Glomerular visceral epithelial cell (primary cell): ENCODE results near the gene ZFAND2B.

ENCODE experiments used
- DNase-seq: peaks from one replicate; pipeline ENCODE4 v3.0.0-alpha.2; 2016; ENCODE audit errors: extremely low spot score

Gene ZFAND2B

GRCh38 chr2:219204425-219205164, 2.0 kb upstream of the ZFAND2B start:
- no peak for DNase-seq

DNA sequence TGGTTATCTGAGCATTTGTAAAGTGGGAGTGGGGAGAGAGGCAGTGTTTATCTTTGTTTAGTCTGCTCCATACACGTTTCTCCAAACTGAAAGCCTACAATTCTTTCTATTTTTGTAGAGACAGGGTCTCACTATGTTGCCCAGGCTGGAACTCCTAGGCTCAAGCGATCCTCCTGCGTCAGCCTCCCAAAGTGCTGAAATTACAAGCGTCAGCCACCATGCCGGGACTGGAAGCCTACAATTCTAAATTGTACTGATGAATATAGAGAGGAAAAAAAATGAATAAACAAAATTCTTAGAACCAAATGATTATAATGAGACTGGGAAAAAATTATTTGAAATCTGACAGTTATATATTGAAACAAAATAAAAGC, 1.4 kb upstream of the ZFAND2B start:
- no peak for DNase-seq

DNA sequence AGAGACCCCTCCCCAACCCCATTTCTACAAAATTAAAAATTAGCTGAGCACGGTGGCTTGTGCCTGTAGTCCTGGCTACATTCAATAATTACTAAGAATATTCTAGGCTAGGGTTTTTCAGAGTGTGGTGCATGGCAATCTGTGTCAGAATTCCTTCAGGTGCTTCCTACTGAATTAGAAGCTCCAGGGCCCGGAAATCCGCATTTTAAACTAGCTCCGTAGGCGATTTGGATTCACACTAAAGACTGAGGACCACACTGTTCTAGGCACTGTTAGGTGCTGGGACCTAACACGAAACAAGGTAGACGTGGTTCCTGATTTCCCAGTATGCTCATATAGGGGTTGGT, 628 bp upstream of the ZFAND2B start:
- DNase-seq, result no peak

GRCh38 chr2:219207134-219207883, 727 bp downstream of the ZFAND2B start:
- no peak for DNase-seq

GRCh38 chr2:219207884-219208740, 1.5 kb downstream of the ZFAND2B start:
- DNase-seq, result peak; percentile 23

- DNase-seq, result no peak
These were observed 2.9 kb downstream of the ZFAND2B start for GRCh38 chr2:219209236-219210195.

DNA sequence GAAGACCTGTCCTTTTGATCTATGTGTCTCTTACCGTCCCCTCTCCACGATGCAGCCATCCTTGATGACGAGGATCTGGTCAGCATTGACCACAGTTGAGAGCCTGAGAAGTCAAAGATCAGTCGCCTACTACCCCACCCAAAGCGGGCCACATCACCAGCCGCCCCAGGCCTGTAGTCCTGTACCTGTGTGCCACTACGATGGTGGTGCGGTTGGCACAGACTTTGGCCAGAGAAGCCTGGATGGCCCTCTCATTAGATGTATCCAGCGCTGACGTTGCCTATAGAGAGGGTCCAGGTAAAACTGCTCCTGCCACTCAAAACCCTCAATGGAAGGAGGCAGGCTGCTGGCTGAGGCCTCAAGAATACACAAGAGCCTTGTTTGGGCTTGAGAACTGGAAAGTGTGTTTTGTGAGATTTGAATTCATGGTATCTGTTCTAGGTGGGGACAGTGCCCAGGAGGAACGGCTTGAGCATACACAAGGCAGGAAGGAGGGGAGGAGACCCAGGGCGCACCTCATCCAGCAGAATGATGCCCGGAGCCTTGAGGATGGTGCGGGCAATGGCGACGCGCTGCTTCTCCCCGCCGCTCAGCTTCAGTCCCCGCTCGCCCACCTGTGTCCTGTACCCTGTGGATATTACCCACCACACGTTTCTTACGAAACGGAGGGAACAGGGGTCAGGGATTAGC, 3.8 kb downstream of the ZFAND2B start:
- no peak for DNase-seq

GRCh38 chr2:219210886-219211362, 4.3 kb downstream of the ZFAND2B start:
- DNase-seq, result no peak

DNA sequence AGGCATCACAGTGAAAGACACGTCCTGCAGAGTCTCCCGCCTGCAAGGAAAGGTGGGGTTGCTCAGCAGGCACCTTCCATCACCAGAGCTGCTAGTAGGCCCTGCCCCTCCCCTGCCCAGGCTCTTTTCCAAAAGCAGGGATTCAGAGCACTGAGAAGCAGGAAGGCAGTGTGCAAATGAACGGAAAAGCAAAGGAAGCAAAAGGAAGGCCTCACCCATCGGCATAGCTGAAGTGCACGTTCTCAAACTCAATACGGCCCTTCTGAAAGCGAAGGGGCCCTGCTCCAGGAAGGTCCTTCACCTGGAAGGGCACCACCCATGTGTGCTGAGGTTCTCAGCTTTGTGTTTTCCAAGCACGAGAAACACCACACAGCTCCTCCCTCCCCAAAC, 6.4 kb downstream of the ZFAND2B start:
- no peak for DNase-seq

GRCh38 chr2:219213486-219214071, 7.0 kb downstream of the ZFAND2B start:
- no peak for DNase-seq

DNA sequence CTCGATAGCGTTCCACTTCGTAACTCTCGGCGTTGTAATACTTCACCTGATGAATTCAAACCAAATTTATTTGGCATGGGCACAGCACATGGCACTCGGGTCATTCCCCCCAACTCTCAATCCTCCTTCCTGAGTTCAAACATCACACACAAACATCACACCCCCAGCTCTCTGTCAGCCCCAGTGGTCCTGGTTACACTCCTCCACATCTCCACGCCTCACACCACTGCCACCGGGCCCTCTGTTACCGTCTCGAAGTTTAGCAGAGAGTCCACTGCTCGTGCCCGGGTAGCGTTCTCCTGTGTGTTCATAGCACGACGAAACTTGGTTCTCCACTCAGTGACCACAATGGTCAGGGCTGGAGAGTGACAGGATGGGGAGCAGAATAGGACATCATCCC, 7.6 kb downstream of the ZFAND2B start:
- DNase-seq, result no peak

DNA sequence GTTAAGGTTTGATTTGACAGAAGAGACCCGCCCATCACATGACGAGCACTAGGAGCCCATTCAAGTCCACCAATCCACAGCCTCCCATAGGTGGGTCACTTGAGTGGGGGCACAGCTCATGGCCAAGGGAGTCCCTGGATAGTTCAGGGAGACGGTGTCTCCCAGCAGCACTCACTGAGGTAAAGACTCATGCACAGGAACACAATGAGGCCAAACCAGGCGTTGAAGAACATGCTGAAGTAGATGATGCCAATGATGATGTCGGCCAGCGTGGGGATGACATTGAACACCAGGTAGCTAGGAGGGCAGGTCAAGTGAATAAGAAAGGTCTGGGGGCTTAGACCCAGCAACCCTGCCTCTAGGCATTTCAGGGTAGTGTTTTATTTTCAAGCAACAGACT, 8.2 kb downstream of the ZFAND2B start:
- no peak for DNase-seq

DNA sequence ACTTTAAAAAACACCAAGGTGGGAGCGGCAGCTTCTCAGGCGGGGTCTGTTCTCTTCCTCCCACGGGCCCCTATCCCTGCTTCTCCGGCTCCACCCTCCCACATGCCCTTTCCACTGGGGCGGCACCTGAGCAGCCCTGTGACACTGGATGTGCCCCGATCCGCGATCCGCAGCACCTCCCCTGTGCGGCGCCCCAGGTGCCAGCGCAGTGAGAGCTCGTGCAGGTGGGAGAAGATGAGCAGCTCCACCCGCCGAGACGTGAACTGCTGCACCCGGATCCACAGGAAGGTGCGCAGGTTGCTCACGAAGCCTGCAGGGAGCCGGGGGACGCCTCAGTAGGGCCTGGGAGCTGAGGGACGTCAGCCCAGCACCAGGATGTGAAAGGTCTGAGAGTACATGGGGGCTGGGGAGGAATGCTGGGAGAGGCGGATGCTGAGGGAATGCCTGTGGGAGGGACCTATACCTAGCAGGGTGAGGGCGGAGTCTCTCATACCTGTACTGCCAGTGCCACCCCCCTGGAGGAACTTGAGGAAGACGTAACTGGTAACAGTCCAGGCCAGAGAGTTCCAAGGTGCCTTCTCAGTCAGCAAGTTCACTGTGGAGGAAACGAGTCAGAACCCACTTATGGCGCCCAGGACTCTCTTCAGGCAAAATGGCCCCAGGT, 9.4 kb downstream of the ZFAND2B start:
- DNase-seq, result no peak

DNA sequence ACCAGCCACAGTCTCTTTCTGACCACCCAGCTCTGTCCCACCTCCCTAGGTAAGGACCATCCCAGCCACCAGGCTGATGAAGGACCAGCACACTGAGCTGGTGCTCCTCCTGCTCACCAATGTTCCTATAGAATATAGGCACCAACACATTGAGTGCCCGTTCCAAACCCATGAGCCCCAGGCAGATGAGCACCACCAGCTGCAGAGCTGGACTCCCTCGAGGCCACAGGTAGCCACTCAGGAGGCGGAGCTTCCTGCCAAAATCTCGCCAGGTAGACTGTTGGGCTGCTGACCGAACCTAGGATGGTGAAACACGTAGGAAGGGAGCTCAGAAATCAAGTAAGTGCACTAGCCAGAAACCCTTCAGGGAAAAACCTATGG, 9.9 kb downstream of the ZFAND2B start:
- no peak for DNase-seq

DNA sequence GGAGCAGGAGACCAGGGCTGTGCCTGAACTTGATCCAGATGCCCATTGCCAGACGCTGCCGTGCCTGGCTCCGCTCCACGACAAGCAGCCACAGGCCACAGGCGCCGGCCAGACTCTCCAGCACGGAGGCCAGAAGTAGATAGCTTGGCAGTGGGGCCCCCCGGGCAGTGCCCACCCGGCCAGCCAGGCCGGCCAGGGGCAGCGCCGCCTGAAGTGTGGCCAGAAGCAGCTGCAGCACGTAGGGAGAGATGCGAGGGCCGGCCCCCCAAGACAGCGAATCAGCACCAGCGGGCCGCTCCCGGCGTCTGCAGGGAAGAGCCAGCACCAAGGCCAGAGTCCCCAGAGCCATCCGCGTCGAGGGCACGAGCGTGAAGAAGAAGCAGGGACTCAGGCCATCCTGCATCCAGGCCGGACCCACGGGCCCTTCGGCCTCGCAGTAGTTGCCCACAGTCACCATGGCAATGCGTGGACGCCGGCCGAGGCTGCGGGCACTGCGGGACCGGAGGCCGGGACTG, 11.7 kb downstream of the ZFAND2B start:
- peak; percentile 74 for DNase-seq

DNA sequence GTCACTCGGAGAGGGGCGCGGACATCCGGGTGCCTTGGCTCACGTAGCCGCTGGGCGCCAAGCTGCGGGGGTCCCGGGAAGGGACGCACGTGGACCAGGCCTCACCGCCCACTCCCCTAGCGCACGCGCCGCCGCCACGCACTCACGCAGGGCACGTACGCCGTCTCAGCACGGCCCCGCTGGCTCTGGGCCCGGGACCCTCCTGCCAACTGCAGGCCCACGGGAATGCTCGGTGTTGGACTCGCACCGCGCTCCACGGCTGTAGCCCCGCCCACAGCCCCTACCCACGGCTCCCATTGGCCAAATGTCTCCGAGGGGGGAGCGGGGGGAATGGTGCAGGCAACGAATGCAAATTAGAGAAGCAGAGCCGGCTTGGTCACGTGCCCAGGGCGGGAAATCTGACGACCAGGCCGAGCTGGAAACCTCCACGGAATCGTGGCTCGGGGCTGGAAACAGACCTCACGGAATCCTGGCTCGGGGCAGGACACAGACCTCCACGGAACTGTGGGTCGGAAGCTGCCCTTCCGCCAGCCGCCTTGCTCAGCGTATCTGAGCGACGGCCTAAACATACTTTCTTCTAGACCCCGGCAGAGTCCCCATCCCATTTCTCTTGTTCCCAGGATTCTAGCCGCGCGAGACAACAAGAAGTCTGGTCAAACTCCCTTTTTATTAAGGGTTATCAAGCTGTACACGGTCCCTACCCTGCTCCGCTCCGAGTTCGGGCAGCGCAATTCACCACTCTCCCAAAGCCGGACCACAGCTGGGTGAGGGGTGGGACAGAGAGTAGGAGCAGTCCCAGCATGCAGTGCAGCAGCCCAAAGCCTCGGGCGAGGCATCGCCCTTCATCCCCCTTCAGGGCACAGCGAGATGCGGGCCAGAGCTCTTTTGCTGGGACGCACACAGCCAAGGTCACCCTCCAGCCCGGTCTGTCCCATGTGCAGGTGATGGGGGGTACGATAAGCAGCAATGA, 12.4 kb downstream of the ZFAND2B start, which contains the start of gene ABCB6:
ABCB6 (minus strand) TSS at position 227 of the 970 bp plus-strand sequence. CDS start 285 bp downstream, outside the sequence.
- peak; percentile 68 for DNase-seq

DNA sequence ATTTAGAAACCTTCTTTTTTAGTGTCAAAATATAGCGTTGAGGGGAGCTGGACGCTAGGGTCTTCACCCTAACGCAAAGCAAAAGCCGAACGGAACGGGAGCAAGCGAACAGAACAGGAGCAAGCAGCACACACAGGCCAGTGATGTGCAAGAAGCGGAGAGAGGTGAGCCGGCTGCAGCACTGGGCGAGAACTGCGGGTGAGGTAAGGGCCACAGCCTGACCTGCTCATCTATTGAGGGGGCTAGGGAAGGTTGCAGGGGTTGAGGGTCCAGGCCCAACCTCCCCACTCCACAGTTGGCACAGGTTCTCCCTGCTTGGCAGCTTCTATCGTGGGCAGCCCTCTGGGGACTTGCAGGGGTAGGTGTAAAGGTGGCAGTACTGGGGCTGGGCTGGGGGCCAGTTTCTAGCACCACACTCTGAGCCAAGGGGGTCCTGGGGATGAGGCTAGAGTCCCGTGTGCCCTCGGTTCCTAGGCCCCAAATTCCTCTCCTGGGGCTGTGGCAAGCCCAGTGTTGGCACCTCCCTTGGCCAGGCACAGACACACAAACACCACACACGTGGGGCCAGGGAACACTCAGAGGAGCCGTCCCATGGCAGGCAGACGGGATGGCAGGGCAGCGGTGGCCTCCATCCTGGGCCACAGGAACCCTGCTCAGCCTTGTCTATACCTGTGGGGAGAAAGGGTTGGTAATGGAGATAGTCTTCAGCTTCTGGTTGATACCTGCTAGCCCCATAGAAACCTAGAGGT, 13.4 kb downstream of the ZFAND2B start:
- DNase-seq, result no peak
